H9 (cell line): ENCODE results near the gene PCSK6. TPM values are rescaled to one million over a fixed set of nuclear protein-coding genes. Genes with fewer than 3 reads are reported as not detected.

Experiments
- DNase-seq: peaks from one replicate; pipeline ENCODE4 v3.0.0-alpha.2; 2017
- H2AFZ ChIP-seq: one replicate; pipeline ENCODE4 v1.6.1; 2013; ENCODE audit warnings: mild to moderate bottlenecking, low read length, control low read depth, moderate library complexity
- H2AK5ac ChIP-seq: 2 replicates; pipeline ENCODE4 v1.6.1; 2013; ENCODE audit warnings: low read length, control low read depth, mixed read lengths; ENCODE audit not compliant: insufficient read length
- H2BK120ac ChIP-seq: one replicate; pipeline ENCODE4 v1.6.1; 2013; ENCODE audit warnings: low read depth, mild to moderate bottlenecking, low read length, control low read depth, inconsistent platforms; ENCODE audit not compliant: poor library complexity, severe bottlenecking
- H2BK12ac ChIP-seq: 2 replicates; pipeline ENCODE4 v1.6.1; 2013; ENCODE audit warnings: low read length, control low read depth, mixed read lengths, low read depth; ENCODE audit not compliant: insufficient read length
- H2BK15ac ChIP-seq: 2 replicates; pipeline ENCODE4 v1.6.1; 2013; ENCODE audit warnings: low read depth, low read length, control low read depth
- H2BK20ac ChIP-seq: one replicate; pipeline ENCODE4 v1.6.1; 2013; ENCODE audit warnings: low read depth, mild to moderate bottlenecking, low read length, control low read depth, inconsistent platforms; ENCODE audit not compliant: poor library complexity, severe bottlenecking
- H2BK5ac ChIP-seq: 2 replicates; pipeline ENCODE4 v1.6.1; 2013; ENCODE audit warnings: low read length, control low read depth, mixed read lengths; ENCODE audit not compliant: insufficient read length
- H3K14ac ChIP-seq: 2 replicates; pipeline ENCODE4 v1.6.1; 2013; ENCODE audit warnings: low read length, control low read depth; ENCODE audit not compliant: insufficient read depth
- H3K18ac ChIP-seq: 2 replicates; pipeline ENCODE4 v1.6.1; 2013; ENCODE audit warnings: low read depth, mild to moderate bottlenecking, mixed read lengths, low read length, control low read depth; ENCODE audit not compliant: insufficient read length
- H3K23ac ChIP-seq: 2 replicates; pipeline ENCODE4 v1.6.1; 2013; ENCODE audit warnings: low read length, control low read depth, mixed read lengths, low read depth; ENCODE audit not compliant: insufficient read length
- H3K23me2 ChIP-seq: 2 replicates; pipeline ENCODE4 v1.6.1; 2013; ENCODE audit warnings: low read depth, mild to moderate bottlenecking, mixed read lengths, low read length, control low read depth; ENCODE audit not compliant: insufficient read length, poor library complexity, severe bottlenecking
- H3K27ac ChIP-seq: 2 replicates; pipeline ENCODE4 v1.5.1; 2013; ENCODE audit warnings: low read length, control low read depth, mixed read lengths, low read depth; ENCODE audit not compliant: insufficient read length
- H3K27me3 ChIP-seq: 2 replicates; pipeline ENCODE4 v1.6.1; 2013; ENCODE audit warnings: low read length, control low read depth, inconsistent platforms; ENCODE audit not compliant: insufficient read depth
- H3K4ac ChIP-seq: 2 replicates; pipeline ENCODE4 v1.6.1; 2013; ENCODE audit warnings: low read depth, mild to moderate bottlenecking, control low read depth, inconsistent platforms, low read length, moderate library complexity
- H3K4me1 ChIP-seq: 2 replicates; pipeline ENCODE4 v1.6.1; 2013; ENCODE audit warnings: low read length, control low read depth, inconsistent platforms; ENCODE audit not compliant: insufficient read depth
- H3K4me2 ChIP-seq: 2 replicates; pipeline ENCODE4 v1.6.1; 2013; ENCODE audit warnings: low read length, control low read depth, mixed read lengths; ENCODE audit not compliant: insufficient read length, insufficient read depth
- H3K56ac ChIP-seq: 2 replicates; pipeline ENCODE4 v1.6.1; 2013; ENCODE audit warnings: low read depth, mild to moderate bottlenecking, mixed read lengths, low read length, control low read depth; ENCODE audit not compliant: insufficient read length
- H3K79me1 ChIP-seq: 2 replicates; pipeline ENCODE4 v1.6.1; 2013; ENCODE audit warnings: low read depth, mild to moderate bottlenecking, moderate library complexity, low read length, control low read depth, inconsistent platforms; ENCODE audit not compliant: insufficient read depth, poor library complexity, severe bottlenecking
- H3K79me2 ChIP-seq: 2 replicates; pipeline ENCODE4 v1.6.1; 2013; ENCODE audit warnings: low read length, control low read depth, inconsistent platforms; ENCODE audit not compliant: insufficient read depth
- H3K9ac ChIP-seq: 2 replicates; pipeline ENCODE4 v1.6.1; 2013; ENCODE audit warnings: low read length, control low read depth, mixed read lengths; ENCODE audit not compliant: insufficient read length; ENCODE audit errors: extremely low read depth
- H3K9me3 ChIP-seq: one replicate; pipeline ENCODE4 v1.6.1; 2013; ENCODE audit warnings: low read depth, low read length, inconsistent platforms; ENCODE audit not compliant: control insufficient read depth
- H3T11ph ChIP-seq: one replicate; pipeline ENCODE4 v1.6.1; 2013; ENCODE audit warnings: mild to moderate bottlenecking, low read length, control low read depth, inconsistent platforms
- H4K20me1 ChIP-seq: one replicate; pipeline ENCODE4 v1.6.1; 2013; ENCODE audit not compliant: control insufficient read depth, insufficient read length, insufficient read depth
- H4K5ac ChIP-seq: 2 replicates; pipeline ENCODE4 v1.6.1; 2013; ENCODE audit warnings: low read depth, mild to moderate bottlenecking, mixed read lengths, low read length, control low read depth; ENCODE audit not compliant: insufficient read length
- H4K8ac ChIP-seq: replicated peaks from 2 replicates; pipeline ENCODE4 v1.6.1; 2013; ENCODE audit warnings: low read length, control low read depth, mixed read lengths, low read depth; ENCODE audit not compliant: insufficient read length
- H4K91ac ChIP-seq: 2 replicates; pipeline ENCODE4 v1.6.1; 2013; ENCODE audit warnings: low read depth, mild to moderate bottlenecking, moderate library complexity, mixed read lengths, low read length, control low read depth; ENCODE audit not compliant: insufficient read length
- H3K27ac Mint-ChIP-seq, 3 experiments: 2 replicates in 2 of 3; 3 replicates in 1 of 3; pipeline ENCODE4 v1.8.0; 2020 to 2021; ENCODE audit warnings: mixed read lengths in 3 of 3, mild to moderate bottlenecking in 1 of 3, moderate library complexity in 1 of 3
- H3K27me3 Mint-ChIP-seq: 2 replicates; pipeline ENCODE4 v1.8.0; 2021; ENCODE audit warnings: low read depth, mild to moderate bottlenecking, moderate library complexity, mixed read lengths
- H3K36me3 Mint-ChIP-seq, 3 experiments: 2 replicates in 2 of 3; 3 replicates in 1 of 3; pipeline ENCODE4 v1.8.0; 2020 to 2021; ENCODE audit warnings: low read depth in 3 of 3, mixed read lengths in 3 of 3; ENCODE audit not compliant: insufficient read depth in 1 of 3
- H3K4me1 Mint-ChIP-seq, 2 experiments: 2 replicates each; pipeline ENCODE4 v1.8.0; 2020; ENCODE audit warnings: mixed read lengths in 2 of 2
- H3K4me3 Mint-ChIP-seq, 2 experiments: 2 replicates in 1 of 2; 3 replicates in 1 of 2; pipeline ENCODE4 v1.8.0; 2020 to 2021; ENCODE audit warnings: mild to moderate bottlenecking in 2 of 2, mixed read lengths in 2 of 2, moderate library complexity in 1 of 2
- H3K9me3 Mint-ChIP-seq, 2 experiments: 2 replicates in 1 of 2; 3 replicates in 1 of 2; pipeline ENCODE4 v1.8.0; 2020; ENCODE audit warnings: mild to moderate bottlenecking in 2 of 2, mixed read lengths in 2 of 2, moderate library complexity in 1 of 2
- WGBS: extraction: QIAGEN DNeasy Blood & Tissue Kit; methylation state at CpG from one replicate; pipeline ENCODE4 v1.1.7; 2013; ENCODE audit warnings: missing lambda C conversion rate, low lambda C conversion rate, mixed read lengths; ENCODE audit not compliant: insufficient read length; ENCODE audit errors: extremely low coverage; 5-methylcytosine and 5-hydroxymethylcytosine counted together
- total RNA-seq: library from RNA; stranded (reverse); gene quantifications from 2 replicates; pipeline ENCODE4 v1.2.1, GENCODE V29; 2021
- TF ChIP-seq, protein P1 (sequence below): fragments of 200-600 bp; sonication (generic); conservative IDR thresholded peaks from 3 replicates; pipeline ENCODE4 v1.8.0; 2021; ENCODE audit warnings: antibody characterized with exemption, mild to moderate bottlenecking

The PCSK6 gene
- total RNA-seq, 1 experiment from 2014 or later, result 4.0 TPM

GRCh38 chr15:101447168-101447533, 42.4 kb downstream of the PCSK6 start:
- no peak overlapping the region for H3K4me2 ChIP-seq
- H3K27ac ChIP-seq, result no peak overlapping the region
- Mint-ChIP-seq H3K36me3 (no peaks in the 10 kb centered on the region), H3K4me1 (peaks cover 4 to 14% of the 10 kb centered on the region in 2 experiments), H3K27me3 (no peaks in the 10 kb centered on the region; the same call in none of the 2 replicates), H3K4me3 (no peak overlapping the region), H3K9me3 (no peaks in the 10 kb centered on the region), H3K27ac (no peak overlapping the region)
- no peak overlapping the region for H3K4ac ChIP-seq
- no peak overlapping the region for H3K56ac ChIP-seq
- H2BK120ac ChIP-seq, result no peak overlapping the region
- TF ChIP-seq, protein P1, sequence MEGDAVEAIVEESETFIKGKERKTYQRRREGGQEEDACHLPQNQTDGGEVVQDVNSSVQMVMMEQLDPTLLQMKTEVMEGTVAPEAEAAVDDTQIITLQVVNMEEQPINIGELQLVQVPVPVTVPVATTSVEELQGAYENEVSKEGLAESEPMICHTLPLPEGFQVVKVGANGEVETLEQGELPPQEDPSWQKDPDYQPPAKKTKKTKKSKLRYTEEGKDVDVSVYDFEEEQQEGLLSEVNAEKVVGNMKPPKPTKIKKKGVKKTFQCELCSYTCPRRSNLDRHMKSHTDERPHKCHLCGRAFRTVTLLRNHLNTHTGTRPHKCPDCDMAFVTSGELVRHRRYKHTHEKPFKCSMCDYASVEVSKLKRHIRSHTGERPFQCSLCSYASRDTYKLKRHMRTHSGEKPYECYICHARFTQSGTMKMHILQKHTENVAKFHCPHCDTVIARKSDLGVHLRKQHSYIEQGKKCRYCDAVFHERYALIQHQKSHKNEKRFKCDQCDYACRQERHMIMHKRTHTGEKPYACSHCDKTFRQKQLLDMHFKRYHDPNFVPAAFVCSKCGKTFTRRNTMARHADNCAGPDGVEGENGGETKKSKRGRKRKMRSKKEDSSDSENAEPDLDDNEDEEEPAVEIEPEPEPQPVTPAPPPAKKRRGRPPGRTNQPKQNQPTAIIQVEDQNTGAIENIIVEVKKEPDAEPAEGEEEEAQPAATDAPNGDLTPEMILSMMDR, result no peak
- H3K23ac ChIP-seq, result no peak overlapping the region
- H2BK12ac ChIP-seq, result no peak overlapping the region
- no peak overlapping the region for H3T11ph ChIP-seq
- no CpG with 5 or more reads among the region's 2 CpGs for WGBS
- no peak overlapping the region for H3K9ac ChIP-seq
- H2BK20ac ChIP-seq, result no peak overlapping the region
- H4K91ac ChIP-seq, result no peak overlapping the region
- H3K27me3 ChIP-seq, result no peaks in the 10 kb centered on the region
- no peak for DNase-seq
- H3K4me1 ChIP-seq, result no peaks in the 10 kb centered on the region
- no peak overlapping the region for H2AFZ ChIP-seq
- H3K14ac ChIP-seq, result no peak overlapping the region
- no peaks in the 10 kb centered on the region for H4K20me1 ChIP-seq
- no peaks in the 10 kb centered on the region for H3K9me3 ChIP-seq
- no peaks in the 10 kb centered on the region for H3K23me2 ChIP-seq
- H2AK5ac ChIP-seq, result no peak overlapping the region
- H3K79me2 ChIP-seq, result no peaks in the 10 kb centered on the region
- no peak overlapping the region for H2BK5ac ChIP-seq
- no peak overlapping the region for H4K5ac ChIP-seq
- no peak overlapping the region for H2BK15ac ChIP-seq
- no peak overlapping the region for H3K18ac ChIP-seq
- H3K79me1 ChIP-seq, result no peaks in the 10 kb centered on the region
- no peak overlapping the region for H4K8ac ChIP-seq
